Kidney tubule cell (primary cell): ENCODE results near the gene LEMD2.
"Not testable (repeated sequence)": the region's sequence is repeated elsewhere in the genome, so short reads cannot be mapped to it uniquely, and the experiment has no call there.

ENCODE experiments used
- DNase-seq: peaks from one replicate; pipeline ENCODE4 v3.0.0-alpha.2; 2018; ENCODE audit warnings: low spot score

LEMD2 gene

DNA sequence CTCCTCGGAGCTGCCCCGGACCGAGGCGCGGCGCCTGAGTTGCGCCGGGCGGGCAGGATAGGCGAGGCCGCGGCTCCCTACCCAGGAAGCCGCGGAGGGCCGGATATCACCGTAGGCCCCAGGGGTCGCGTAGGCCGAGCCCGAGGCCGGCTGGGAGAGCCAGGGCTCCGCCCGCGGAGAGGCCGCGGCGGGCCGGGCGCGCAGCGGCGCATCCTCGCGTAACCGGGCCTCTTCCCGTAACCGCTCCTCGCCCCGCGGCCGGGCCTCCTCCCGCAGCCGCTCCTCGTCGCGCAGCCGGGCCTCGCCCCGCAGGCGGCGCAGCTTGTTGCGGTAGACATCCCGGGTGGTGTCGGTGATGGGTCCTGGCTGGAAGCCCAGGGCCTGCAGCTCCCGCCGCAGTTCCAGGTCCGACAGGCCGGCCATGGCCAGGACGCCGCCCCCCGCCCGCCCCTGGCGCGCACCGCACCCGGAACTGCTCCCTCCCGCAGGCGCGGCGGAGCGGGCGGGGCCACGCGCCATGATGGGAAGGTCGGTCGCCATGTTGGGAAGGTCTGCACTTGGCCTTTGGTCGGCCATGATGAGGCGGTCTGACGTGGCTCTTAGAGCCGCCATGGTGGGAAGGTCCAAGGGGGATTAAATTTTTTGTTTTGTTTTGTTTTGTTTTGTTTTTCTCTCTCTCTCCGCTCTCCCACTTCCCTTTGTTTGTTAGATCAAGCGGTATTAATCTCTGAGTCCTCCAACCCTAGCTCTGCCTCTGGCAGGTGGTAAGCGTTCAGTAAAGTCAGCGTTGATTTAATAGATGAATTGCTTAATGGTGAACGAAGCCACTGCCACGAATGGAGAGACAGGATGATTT is at the start of gene LEMD2:
LEMD2 (minus strand) TSS at position 437 of the 856 bp plus-strand sequence; CDS start at position 423, 14 bp downstream.
- DNase-seq, result peak; percentile 94

DNA sequence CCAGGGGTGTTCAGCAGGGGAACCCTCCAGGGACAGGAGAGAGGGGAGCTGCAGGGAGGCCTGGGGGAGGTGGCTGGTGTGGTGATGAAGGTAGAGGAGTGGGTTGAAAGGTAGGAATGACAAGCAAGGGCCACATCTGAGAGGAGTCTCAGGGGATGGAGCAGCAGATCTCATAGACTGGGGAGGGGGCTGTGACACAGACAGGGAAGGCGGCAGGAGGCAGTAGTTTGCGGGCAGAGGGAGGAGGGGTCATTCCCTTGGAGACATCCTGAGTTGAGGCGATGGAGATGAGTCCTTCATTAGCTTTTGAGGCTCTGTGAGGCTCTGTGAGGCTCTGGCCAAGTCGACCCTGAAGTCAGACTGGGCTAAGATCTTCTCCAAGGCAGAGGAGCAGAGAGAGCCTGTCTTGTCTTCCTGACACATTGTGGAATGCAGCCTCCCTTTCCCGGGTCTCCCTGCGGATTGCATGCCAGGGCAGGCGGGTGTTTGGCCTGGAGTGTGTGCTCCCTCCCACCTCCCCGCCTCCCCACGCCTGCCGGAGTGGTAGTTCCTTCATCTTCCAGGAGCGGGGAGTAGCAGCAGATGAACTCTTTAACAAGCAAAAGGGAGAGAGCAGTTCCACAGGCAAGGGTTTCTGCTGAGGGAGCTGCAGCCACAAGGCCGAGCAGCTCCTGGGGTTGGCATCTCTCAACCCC is 49.2 kb upstream of the LEMD2 start:
- peak; percentile 17 for DNase-seq

DNA sequence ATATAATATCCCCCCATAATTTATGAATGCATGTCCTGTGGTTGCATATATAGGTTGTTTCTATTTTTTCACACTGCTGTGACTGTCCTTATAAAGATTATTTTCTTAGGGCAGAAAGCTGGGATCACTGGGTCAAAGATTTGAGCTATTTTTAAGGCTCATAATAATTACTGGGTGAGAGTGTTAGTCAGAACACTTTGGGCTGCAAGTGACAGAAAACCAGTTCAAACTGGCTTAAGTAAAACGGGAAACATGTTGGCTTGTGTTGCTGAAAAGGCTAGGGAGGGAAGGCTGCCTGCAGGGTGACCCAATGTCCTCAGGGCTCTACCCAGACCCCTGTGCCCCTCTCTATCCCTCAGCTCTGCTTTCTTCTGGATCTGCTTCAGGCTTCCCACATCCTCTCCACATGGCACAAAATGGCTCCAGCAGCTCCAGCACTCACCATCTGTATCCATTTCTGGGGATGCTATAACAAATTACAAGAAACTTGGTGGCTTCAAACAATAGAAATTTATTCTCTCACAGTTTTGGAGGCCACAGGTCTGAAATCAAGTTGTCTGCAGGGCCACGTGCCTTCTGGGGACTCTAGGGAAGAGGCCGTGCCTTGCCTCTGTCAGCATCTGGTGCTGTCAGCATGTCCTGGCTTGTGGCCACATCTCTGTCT is 48.0 kb upstream of the LEMD2 start:
- DNase-seq, result no peak

DNA sequence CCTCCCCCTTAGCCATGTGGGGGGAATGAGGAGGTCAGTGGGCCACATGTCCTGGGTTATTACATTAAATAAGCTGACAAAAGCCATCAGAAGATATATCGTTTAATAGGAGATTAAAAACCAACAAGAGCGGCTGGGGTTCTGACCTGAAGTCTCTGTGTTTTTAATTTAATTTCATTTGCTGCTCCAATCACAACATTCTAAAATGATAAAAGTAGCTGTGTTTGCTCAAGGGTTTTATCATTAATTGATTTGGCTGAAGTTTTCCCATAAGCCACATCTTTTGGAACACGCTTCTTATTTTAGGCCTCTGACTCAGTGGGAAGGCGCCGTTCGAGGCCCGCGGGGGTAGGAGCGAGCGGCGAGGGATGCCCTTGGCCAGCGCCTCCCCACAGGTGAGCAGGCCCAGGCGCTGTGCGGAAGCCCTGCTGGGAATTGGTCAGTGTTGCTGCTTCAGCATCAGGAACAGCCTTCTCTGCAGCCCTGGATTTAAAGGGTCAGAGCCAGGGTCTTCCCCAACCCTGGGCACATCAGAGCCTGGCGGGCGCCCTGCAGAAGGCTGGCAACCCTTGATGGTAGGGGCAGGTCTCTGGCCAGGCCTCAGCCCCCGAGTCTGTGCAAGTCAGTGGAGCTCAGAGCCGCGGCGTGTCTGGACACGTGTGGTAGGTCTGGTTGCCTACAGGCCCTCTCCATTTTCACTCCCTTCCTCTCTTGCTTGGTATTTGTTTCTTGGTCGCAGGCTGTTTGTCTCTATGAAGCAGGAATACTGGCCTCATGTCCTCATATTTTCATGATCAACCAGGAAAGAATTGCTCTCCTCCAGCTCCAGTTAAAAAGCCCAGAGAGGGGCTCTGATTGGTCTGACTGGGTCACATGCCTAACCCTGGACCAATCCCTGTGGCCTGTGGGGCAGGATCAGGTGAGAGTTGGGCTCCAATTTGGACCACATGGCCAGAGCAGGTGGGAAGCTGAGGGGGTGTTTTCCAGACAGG is 45.8 kb upstream of the LEMD2 start:
- no peak for DNase-seq

DNA sequence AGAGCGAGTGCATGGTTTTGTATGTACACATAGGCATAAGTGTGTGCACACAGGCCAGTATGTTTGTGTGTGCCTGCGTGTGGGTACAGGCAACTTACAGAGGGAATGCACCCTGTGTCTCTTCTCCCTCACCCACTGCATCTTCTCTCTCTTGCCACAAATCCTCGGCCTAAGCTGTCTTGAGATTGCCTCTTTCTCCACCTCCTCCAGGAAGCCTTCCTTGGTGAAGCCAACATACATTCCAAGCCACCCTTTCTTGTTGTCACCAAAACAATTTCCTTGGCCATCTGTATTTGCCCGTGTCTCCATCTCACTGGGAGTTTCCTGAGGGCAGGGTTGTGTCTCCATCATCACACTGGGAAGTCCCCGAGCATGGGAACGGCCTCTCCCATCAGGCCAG is 44.7 kb upstream of the LEMD2 start:
- DNase-seq, result no peak

DNA sequence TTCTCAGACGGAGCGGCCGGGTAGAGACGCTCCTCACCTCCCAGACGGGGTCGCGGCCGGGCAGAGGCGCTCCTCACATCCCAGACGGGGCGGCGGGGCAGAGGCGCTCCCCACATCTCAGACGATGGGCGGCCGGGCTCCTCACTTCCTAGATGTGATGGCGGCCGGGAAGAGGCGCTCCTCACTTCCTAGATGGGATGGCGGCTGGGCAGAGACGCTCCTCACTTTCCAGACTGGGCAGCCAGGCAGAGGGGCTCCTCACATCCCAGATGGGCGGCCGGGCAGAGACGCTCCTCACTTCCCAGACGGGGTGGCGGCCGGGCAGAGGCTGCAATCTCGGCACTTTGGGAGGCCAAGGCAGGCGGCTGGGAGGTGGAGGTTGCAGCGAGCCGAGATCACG is 43.9 kb upstream of the LEMD2 start:
- not testable (repeated sequence) for DNase-seq

DNA sequence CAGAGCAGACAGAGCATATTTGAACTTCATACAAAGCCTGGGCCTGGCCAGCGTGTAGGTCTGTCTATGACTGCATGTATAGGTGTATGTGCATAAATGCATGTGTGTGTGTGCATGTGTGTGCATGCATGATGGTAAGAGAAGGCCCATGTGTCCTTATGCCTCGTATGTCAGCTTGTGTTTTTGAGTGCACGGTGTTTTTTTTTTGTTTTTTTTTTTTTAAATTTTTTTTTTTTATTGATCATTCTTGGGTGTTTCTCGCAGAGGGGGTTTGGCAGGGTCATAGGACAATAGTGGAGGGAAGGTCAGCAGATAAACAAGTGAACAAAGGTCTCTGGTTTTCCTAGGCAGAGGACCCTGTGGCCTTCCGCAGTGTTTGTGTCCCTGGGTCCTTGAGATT is 42.8 kb upstream of the LEMD2 start:
- DNase-seq, result not testable (repeated sequence)

DNA sequence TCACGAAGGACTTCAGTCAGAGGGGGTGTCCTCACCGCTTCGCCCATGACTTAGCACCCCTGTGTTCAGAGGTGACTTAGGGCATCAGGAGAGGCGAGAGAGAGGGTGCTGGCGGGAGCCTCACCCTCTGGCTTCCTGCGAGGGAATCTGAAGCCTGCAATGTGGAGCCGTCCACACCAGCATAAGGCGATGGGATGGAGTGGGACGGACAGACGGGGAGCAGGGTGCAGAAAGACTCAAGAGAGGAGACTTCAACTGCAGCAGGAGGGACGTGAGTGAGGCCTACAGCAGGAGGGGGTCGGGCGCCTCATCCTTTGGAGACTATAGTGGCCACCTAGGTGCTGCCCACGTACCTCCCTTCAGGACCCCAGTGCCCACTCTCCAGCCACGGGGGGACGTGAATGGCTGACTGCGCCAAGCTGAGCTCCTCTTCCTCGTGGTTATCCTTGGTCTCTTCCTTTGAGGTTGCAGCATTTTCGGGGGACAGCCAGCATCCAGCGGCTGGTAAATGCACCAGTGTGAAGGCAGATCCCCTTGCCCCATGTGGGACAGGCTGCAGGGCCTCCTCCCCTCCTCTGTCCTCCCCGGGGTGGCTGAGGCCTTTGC is 41.8 kb upstream of the LEMD2 start:
- DNase-seq, result no peak

DNA sequence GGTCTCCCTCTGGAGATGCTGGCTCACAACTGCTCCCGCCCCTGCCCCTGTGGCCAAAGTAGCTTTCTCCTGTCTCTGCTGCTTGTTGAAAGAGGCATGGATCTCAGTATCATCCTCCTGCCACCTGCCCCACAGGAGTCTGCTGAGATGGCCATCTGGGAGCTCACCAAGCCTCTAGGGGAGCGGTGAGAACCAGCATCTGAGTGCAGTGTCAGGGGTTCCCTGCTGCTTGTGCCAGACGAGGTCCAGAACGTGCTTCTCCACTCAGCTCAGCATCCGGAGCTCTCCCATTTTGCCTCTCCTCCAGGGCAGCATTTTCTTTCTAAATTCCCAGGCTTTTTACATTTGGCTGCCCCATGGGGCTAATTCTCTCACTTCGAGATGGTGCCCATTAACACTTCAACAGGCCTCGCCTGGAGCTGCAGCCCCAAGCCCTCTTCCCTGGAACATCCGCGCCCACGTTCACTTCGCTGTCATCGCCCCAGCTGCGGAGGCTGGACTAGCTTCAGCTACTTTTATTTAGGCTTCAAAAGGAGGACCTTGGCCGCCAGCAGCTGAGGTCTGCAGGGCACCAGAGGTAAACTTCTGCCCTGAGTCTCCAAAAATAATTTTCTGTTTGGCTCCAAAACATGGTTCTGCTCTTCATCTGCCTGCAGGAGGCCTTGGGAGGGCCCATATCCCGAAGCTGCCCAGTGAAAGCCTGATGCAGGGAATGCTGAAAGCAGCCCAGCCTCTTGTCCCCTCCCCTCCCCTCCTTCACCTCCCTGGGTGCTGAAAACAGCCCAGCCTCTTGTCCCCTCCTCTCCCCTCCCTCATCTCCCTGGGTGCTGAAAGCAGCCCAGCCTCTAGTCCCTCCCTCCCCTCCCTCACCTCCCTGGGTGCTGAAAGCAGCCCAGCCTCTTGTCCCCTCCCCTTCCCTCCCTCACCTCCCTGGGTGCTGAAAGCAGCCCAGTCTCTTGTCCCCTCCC is 40.1 kb upstream of the LEMD2 start:
- no peak for DNase-seq

DNA sequence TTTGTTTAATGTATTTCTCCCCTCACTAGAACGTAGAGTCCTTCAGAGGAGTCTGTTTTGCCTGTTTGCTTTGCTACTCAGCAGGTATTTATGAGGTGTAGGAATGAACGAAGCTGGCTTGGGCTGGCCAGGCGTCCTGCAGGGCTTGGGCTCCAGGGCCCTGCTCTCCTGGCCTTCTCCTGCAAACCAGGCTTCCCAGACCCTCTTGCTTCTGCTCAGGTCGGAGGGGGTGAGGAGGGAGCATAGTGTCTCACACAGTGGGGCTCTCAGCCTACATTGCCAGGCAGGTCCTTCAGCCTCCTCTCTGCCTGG is 39.5 kb upstream of the LEMD2 start:
- no peak for DNase-seq

DNA sequence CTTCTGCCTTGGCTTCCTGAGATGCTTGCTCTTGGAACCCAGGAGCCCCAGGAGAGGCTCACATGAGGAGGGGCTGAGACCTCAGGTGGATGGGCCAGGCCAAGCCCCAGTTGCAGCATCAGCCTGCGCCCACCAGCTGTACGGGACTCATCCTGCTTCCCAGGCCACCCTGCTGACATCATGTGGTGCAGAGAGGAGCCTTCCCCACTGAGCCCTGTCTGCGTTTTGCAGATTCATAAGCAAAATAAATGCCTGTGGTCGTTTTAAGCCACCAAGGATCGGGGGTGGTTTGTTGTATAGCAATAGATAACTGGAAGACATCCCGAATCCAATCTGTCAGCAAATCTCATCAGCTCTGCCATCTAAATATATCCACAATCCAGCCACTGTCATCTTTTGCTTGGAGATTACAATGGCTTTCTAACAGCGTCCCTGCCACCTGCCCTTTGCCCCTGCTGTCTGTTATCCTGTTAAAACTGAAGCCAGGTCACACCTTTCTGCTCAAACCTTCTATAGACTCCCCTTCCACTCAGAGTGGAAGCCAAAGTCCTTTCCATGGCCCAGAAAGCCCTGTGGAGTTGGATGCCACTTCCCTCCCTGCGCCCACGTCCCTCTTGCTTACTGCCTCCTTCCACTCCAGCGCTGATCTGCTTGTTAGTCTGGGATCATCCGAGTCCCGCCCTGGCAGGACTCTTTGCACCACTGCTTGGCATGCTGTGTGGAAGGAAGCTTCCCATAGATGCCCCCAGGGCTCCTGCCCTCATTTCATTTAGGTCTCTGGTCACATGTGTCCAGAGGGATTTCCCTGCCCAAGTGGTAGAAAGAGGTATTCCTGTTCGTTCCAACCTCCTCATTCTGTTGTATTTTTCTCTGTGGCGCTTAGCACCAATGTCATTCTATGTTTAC is 38.9 kb upstream of the LEMD2 start:
- no peak for DNase-seq

DNA sequence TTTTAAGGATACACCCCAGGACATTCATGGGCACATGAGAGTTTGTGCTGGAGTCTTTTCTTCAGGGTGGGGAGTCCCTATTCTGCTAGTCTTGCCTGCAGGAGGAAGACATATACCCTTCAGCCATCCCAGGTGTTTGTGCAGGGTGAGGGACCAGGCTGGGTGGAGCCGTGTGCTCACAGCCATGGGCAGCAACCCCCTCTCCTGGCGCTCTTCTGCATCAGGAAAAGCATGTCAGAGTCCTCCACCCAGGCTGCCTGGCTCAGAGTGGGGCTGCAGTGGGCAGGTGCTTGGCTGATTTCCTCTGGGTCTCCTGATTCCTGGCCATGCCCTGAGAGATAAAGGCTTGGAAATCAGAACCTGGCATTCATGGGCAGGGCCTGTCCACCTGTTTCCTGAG is 37.6 kb upstream of the LEMD2 start:
- DNase-seq, result no peak

DNA sequence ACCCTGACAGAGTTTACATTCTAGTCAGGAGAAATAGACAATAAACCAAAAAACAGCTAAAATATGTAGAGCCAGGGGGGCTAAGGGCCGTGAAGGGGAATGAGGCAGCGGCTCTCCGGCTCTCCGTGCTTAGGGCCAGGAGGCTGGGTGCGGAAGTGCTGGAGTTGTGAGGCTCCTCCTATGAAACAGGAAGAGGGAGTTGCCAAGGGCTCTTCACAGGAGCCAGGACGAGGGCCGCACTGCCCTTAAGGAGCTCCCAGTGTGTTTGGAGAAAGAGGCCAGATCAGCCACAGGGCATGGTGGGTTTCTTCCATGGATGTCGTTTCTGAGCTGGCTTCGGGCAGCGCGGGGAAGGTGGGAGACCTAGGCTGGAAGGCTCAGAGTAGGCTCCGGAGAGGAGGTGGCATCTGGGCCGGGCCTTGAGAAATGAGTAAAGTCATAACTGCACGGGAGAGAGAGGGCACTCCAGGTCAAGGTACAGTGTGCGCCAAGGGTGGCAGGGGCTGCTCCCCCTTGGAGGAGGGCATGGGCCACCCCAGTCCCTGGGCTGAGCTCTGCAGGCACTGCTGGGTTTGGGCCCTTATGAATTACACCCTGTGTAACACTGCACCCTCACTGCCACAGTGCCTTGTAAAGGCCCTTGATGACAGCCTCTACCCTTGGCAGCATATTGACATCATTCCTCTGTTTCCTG is 35.7 kb upstream of the LEMD2 start:
- DNase-seq, result peak; percentile 23

DNA sequence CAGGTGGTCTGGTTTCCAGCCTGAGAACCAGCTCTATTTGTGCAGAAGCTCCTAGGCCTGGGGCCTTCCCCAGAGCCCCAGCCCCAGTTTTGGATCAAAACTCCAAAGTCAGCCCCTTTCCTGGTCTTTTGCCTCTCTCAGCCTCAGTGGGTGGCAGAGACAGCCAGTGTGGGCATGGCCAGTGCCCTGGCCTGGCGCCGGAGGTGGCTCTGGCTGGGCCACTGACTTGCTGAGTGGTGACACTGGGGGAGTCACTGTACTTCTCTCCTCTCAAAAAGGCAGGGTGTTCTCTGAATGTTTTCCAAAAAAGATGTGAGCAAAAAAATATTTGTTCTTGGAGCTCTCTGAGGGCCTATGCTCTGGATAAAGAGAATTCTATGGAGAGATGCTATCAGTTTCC is 34.9 kb upstream of the LEMD2 start:
- DNase-seq, result no peak

DNA sequence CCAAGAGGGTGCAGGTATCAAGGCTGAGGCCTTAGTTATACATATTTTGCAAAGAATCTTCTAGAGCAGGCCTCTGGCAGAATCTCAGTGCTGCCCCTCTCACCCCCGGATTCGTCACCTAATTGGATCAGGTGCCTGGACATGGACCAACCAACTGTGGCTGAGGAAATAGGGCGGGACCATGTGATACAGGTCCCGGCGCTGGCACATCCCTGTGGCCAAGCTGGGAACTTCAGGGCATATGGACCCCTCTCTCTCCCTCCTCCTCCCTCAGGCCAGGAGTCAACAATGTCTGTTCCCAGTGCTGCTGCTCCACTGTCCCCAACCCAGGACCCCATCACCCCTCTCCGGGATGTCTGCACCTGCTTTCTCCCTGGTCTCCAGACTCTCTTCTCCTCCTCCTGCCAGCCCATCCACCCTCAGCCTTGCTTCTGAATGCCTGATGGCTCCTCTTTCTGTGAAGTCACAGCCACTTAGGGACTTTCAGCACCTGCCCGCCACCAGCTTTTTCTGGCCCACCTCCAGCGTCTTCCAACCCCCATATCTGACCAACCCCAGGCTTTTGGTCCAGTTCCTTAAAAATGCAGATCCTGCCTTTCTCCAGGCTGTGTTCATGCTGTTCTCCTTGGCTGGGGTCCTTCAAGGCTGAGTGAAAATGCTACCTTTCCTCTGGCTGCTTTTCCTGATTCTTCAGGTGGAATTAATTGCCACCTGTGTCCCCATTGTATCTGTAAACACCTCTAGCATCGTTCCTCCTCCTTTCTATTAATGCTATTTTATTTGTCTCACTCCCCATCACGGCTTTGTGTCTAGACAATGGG is 33.9 kb upstream of the LEMD2 start:
- DNase-seq, result peak; percentile 32

DNA sequence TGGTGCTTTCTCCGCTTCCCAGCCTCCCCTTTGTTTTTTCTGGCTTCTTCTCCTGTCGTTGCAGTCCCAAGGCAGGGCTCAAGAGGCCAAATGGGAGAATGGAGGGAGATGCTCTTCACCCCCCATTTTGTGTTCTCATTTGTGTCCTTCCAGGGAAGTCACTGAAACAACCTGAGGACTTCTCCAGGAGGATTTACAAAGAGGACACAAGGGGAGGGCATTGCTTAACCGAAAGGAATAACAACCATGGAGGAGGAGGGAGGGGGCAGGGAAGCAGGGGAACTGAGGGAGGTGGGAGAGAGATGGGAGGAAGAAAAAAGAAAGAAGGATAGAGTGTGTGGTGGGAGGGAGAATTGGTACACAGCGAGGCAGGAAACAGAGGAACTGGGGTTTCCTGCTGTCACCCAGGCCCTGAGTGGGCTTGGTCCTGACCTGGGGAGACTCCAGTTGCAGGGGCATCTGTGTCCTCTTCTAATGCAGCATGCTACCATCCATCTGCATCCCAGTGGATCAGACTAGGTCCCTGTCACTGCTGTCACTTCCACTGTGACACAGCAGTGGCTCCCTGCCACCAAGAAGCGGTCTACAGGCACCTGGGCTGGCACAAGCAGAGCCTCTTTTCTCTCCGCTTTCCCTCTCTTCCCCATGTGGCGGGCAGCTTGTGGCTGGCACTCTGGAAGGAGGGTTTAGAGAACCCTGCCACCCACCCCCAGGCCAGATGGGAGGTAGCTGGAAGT is 32.0 kb upstream of the LEMD2 start:
- no peak for DNase-seq

DNA sequence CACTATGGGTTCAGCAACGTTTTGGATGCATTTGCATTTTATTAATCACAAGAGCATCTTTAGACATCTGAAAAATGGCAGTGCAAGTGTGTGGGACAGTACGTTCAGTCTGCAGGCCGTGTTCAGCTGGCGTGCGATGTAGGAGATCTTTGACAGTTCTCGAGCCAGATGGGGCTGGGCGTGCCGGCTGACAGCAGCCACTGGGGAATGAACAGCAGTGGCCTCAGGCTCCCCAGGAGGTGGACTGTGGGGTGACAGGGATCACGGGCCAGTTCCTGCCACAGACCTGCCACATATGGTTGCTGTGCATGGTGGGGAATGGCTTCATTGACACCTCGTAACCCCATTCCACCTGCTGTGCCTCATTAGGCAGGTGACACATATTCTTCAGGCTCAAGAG is 31.3 kb upstream of the LEMD2 start:
- DNase-seq, result no peak
